AG10803 (cell line): ENCODE results near the gene ARID1B.

Source experiments
- DNase-seq: peaks from one replicate; pipeline ENCODE4 v3.0.0; 2010; ENCODE audit warnings: low read depth
- H3K4me3 ChIP-seq: 2 replicates; pipeline ENCODE4 v1.5.1; 2011; ENCODE audit warnings: mild to moderate bottlenecking, low read length, control low read depth
- CTCF ChIP-seq: conservative IDR thresholded peaks from 2 replicates; pipeline ENCODE4 v1.5.1; 2011; ENCODE audit warnings: mild to moderate bottlenecking, low read length, control low read depth, inconsistent platforms

Gene ARID1B

GRCh38 chr6:156956286-156956685 lies 179.1 kb downstream of the ARID1B start:
- no peak for DNase-seq
- TF ChIP-seq CTCF = no peak
- H3K4me3 ChIP-seq = no peak overlapping the region

- H3K4me3 ChIP-seq = no peak overlapping the region
- DNase-seq = no peak
- TF ChIP-seq CTCF = no peak
Measured at GRCh38 chr6:156957931-156958547, 180.9 kb downstream of the ARID1B start.

GRCh38 chr6:156960525-156960924 lies 183.3 kb downstream of the ARID1B start:
- TF ChIP-seq CTCF = no peak
- DNase-seq = no peak
- H3K4me3 ChIP-seq = no peak overlapping the region

- TF ChIP-seq CTCF = no peak
- H3K4me3 ChIP-seq = no peak overlapping the region
- no peak for DNase-seq
Measured at GRCh38 chr6:156961282-156961892, 184.2 kb downstream of the ARID1B start.

GRCh38 chr6:156963712-156964700 lies 186.8 kb downstream of the ARID1B start:
- TF ChIP-seq CTCF = no peak
- peak; percentile 61 for DNase-seq
- peak overlapping the region; percentile 68 for H3K4me3 ChIP-seq

GRCh38 chr6:156967852-156968251 lies 190.7 kb downstream of the ARID1B start:
- H3K4me3 ChIP-seq = no peak overlapping the region
- no peak for TF ChIP-seq CTCF
- DNase-seq = no peak

GRCh38 chr6:156969233-156969632 lies 192.1 kb downstream of the ARID1B start:
- no peak overlapping the region for H3K4me3 ChIP-seq
- DNase-seq = no peak
- no peak for TF ChIP-seq CTCF
